Embryonic facial prominence (tissue), 1 donor: Measurements from ENCODE around the gene RUFY3.
"Not testable (repeated sequence)": the region's sequence is repeated elsewhere in the genome, so short reads cannot be mapped to it uniquely, and the experiment has no call there.

Source experiments
- DNase-seq: peaks from one replicate; pipeline ENCODE4 v3.0.0-alpha.2; 2016; ENCODE audit errors: extremely low spot score

Gene RUFY3

GRCh38 chr4:70735915-70736314 lies 14.2 kb downstream of the RUFY3 start:
- DNase-seq = not testable (repeated sequence)

DNA sequence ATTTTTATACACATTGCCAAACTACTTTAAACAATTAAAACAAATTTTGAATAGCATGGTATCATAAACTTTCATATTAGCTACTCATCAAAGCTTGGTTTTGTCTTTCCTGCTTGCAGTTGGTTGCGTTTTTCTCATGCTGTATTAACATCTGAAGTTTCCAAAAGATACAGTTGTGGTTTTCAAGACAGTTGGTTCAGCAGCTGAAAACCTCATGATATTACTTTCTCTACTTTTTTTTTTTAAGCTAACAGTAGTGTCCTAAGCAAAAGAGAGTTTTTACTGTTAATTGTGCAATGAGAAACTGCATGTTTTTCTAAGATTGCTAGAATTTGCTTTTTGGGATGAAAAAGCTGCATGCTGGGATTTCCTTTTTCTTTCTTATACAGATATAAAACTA lies 15.2 kb downstream of the RUFY3 start:
- no peak for DNase-seq

DNA sequence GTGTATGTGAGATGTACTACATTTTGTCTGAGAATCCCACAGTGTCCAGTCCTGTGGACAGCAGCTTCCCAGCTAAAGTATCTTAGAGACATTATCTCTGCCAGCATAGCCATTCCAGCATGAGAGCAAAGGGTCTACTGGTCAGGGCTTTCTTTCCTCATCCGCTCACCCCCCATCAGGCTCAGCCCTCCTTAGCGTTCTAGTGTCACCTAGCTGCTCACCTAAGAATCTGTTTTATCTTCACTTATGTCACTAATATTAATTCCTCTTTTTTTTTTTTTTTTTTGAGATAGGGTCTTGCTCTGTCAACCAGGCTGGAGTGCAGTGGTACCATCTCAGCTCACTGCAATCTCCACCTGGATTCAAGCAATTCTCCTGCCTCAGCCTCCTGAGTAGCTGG lies 15.6 kb downstream of the RUFY3 start:
- DNase-seq = no peak

- DNase-seq = no peak
Measured at GRCh38 chr4:70739496-70740337, 18.0 kb downstream of the RUFY3 start.

DNA sequence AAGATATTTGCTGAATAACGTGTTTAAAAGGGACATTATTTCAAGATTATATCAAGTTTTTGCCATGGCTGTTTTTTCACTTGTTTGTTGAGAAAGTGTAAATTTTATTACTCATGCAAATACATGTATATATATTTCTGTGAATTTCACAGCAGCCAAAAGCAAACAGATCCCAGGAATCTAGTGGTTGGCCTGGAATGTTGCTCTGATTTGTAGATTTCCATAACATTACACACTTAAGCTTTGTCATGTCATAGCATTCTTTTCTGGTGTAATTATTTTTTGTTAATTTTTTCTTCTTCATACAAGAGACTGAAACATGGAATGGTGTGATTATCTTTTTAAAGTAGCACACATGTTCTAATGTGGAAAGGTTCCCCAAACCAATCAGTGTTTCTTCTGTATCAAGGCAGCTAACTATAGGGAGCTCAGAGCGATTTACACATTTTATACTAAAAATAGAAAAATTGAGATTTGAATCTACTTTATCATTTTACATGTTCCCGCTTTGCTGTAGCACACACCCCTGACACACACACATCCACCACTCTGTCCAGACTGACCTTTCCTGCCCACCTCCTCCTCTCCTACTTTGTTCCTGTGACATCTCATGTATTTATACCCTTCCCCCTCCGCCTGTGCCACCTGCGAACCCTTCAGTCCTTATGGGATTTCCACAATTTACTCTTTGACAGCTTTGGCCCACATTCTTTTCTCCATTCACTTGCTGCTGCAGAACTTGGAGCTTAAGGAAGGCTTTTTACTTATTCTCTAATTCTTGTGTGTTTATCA lies 20.3 kb downstream of the RUFY3 start:
- DNase-seq = no peak

GRCh38 chr4:70743731-70744130 lies 22.0 kb downstream of the RUFY3 start:
- DNase-seq = no peak

DNA sequence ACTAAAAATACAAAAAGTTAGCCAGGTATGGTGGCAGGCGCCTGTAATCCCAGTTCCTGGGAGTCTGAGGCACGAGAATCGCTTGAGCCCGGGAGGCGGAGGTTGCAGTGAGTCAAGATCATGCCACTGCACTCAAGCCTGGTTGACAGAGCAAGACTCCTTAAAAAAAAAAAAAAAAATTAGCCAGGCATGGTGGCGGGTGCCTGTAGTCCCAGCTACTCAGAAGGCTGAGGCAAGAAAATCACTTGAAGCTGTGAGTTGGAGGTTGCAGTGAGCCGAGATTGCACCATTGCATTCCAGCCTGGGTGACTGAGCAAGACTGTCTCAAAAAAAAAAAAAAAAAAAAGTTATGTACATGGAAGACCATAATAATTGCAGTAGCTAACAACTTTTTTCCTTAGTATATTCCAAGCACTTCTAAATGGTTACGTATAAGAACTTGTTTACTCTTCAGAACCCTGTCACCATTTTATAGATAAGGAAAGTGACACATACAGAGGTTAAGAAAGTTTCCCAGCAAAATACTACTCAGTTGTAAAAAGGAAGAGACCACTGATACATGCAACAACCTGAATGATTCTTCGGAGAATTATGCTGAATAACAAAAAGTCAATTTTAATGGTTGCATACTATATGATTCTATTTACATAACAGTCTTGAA lies 24.5 kb downstream of the RUFY3 start:
- no peak for DNase-seq

GRCh38 chr4:70747874-70748273 lies 26.1 kb downstream of the RUFY3 start:
- no peak for DNase-seq

- DNase-seq = no peak
Measured at GRCh38 chr4:70749313-70749712, 27.5 kb downstream of the RUFY3 start.

GRCh38 chr4:70752236-70752635 lies 30.5 kb downstream of the RUFY3 start:
- no peak for DNase-seq

DNA sequence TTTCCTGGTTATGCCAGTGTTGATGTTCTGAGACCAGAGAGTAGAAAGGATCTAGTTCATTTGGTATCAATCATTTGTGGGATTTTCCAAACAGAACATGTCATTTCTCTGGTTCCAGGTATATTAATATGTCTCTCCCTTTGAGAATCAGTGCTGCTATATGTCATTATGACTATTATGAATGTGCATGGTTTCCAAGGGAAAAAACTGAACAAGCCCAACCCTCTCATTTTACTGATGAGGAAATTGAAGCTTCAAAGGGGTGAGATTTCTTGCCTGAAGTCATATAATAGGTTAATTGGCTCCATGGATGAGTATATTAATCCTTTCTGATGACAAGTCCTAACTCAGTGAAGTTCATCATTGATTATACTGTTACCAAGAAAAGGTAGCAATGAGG lies 31.9 kb downstream of the RUFY3 start:
- DNase-seq = no peak

DNA sequence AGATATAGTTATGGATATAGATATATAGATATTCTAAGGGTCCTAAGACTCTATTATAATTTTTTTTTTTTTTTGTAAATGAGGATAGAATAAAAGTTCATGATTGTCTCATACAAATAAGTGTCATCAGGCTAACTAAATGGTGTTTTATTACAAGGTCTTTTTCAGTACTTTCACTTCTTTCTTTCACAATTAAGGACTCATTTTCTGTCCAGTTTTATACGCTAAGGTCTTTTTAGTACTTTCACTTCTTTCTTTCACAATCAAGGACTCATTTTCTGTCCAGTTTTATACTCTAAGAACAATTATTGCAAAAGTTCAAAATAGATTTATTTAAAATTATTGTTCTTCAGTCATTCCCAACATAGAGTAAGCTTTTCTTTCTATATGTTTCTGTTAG lies 32.7 kb downstream of the RUFY3 start:
- no peak for DNase-seq

- no peak for DNase-seq
Measured at GRCh38 chr4:70754990-70755688, 33.4 kb downstream of the RUFY3 start.

GRCh38 chr4:70759126-70759525 lies 37.4 kb downstream of the RUFY3 start:
- no peak for DNase-seq

GRCh38 chr4:70759627-70760026 lies 37.9 kb downstream of the RUFY3 start:
- DNase-seq = no peak

DNA sequence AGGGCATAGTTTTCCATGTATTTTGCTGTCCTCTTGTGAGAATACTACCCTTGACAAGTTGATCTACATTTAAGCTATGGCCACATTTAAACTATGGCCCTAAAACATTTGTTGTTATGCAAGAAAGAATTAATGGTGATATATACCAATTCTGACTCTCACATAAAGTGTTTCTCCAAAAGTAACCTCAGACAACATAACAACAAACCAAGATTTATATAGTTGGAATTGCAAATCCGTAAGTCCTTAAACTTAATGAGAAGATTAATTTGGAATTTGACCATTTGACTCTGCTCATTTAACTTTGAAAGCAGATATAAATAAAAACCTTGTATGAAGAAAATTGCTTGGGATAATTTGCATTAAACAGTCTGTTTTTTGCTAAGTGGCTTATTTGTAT lies 38.9 kb downstream of the RUFY3 start:
- DNase-seq = no peak

DNA sequence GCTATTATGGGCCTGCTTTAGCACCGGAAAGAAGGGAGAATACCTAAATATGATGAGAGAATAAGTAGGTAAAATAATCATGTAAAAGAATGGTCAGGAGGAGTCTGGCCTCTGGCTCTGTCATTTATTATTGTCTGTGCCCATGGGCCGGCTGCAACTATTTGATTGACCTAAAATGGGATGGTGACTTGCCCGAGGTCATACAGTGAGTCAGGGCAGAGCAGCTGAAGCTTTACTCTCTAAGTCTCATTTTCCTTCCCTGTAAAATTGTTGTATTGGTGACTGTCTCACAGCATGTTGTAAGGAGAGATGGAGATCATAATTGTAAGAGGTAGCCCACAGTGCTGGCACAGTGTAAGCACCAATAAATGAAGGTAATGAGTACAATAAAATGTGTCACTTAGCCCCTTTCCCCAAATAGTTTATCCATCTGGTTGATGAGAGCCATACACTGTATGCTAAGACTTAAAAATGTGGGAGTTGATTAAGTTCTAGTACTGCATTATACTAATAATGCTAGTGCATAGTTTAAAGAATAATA lies 39.6 kb downstream of the RUFY3 start:
- DNase-seq = no peak

DNA sequence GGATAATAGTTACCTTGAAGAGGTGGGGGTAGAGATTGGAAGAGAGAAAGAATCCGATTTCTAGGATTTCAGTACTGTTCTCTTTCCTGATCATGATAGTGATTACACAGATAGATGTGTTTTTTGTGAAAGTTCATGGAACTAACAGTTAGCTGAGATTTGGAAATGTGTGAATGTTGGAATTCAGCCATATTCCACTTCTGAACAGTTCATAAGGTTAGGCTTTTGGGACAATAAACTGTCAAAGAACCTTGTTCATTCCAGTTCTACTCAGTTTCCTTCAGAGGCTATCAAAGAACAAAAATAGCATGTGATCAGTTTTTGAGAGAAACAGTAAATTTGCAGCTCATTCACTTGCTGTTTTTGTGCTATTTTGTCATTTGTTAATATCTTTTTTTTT lies 43.6 kb downstream of the RUFY3 start:
- DNase-seq = no peak

DNA sequence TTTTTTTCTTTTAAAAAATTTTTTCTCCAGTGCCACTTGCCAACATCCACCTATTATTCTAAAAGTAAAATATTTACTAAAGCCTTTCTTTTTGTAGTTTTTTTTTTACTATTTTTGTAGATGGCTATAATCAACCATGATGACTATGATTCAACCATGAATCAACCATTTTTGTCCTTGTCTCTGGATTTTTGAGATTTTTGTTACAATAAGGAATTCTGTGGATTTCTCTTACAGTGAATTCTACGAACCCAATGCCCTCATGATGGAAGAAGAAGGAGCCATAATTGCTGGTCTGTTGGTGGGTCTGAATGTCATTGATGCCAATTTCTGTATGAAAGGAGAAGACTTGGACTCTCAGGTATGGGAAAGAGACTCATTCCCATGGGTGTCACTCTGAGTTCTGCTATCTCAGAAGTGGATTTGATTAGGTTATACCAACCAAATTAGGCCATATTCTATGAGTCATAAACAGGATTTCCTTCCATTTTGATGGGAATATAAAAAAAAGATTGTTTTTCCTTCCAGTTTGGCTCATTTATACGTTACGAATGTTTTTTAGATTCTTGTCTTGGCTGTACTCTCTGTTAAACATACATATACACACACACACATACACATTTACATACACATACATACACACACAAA lies 46.7 kb downstream of the RUFY3 start:
- DNase-seq = no peak

- not testable (repeated sequence) for DNase-seq
Measured at GRCh38 chr4:70769396-70769795, 47.6 kb downstream of the RUFY3 start.

- DNase-seq = no peak
Measured at GRCh38 chr4:70772929-70773555, 51.3 kb downstream of the RUFY3 start.
